HFFc6 (cell line): ENCODE measurements around the gene OSR1. TPM values are rescaled to one million over a fixed set of nuclear protein-coding genes. Genes with fewer than 3 reads are reported as not detected.
"Not testable (repeated sequence)": the region's sequence is repeated elsewhere in the genome, so short reads cannot be mapped to it uniquely, and the experiment has no call there.

ENCODE experiments used
- DNase-seq: peaks from one replicate; pipeline ENCODE4 v3.0.0-alpha.2; 2018
- H3K27ac Mint-ChIP-seq: 2 replicates; pipeline ENCODE4 v1.8.0; 2020; ENCODE audit warnings: mild to moderate bottlenecking, mixed read lengths
- H3K27me3 Mint-ChIP-seq: 2 replicates; pipeline ENCODE4 v1.8.0; 2021; ENCODE audit warnings: mild to moderate bottlenecking, moderate library complexity, mixed read lengths; ENCODE audit not compliant: insufficient read depth
- H3K36me3 Mint-ChIP-seq: 2 replicates; pipeline ENCODE4 v1.8.0; 2021; ENCODE audit warnings: low read depth, mixed read lengths
- H3K4me1 Mint-ChIP-seq: 2 replicates; pipeline ENCODE4 v1.8.0; 2020; ENCODE audit warnings: low read depth, mixed read lengths
- H3K4me3 Mint-ChIP-seq: 2 replicates; pipeline ENCODE4 v1.8.0; 2020; ENCODE audit warnings: mild to moderate bottlenecking, moderate library complexity, mixed read lengths
- H3K9me3 Mint-ChIP-seq: 2 replicates; pipeline ENCODE4 v1.8.0; 2020; ENCODE audit warnings: mild to moderate bottlenecking, mixed read lengths
- total RNA-seq, 6 experiments: library from RNA; stranded (reverse); fragmentation: NEBNext Ultra II Directional; extraction: Animal tissue kit (Norgen Biotek cat#: 25700); gene quantifications; 2 replicates in 1 of 6; 3 replicates in 5 of 6; pipeline ENCODE4 v1.2.3, GENCODE V29; 2021
- TF ChIP-seq, protein P1 (sequence below): fragments of 200-600 bp; sonication (generic); IDR thresholded peaks from 2 replicates; pipeline ENCODE4 v1.5.0; 2021; ENCODE audit warnings: antibody characterized with exemption, mild to moderate bottlenecking

Gene OSR1
- total RNA-seq, 6 experiments from 2014 or later: 5.4 to 11.9 (median 11.1) TPM

DNA sequence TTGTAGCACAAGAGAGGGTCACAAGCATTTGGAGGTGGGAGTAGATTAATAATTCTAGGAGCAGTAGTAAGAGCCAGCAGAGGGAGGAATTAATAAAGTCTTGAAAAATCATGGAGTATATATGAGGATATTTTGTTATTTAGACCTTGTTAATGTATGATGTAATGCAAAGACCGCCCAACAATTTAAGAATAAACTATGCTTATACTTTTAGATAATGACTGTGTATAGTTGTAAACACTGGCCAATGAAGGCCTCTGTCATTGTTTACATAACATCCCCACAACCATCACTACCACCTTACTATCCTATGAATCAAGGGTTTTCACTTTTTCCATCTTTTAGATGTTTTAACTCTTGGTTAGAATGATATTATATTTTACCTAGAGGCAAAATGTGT, 37.6 kb downstream of the OSR1 start:
- H3K4me3 Mint-ChIP-seq: no peak overlapping the region
- peaks cover 3% of the 10 kb centered on the region; the same call in 1 of the 2 replicates for H3K36me3 Mint-ChIP-seq
- TF ChIP-seq, protein P1, sequence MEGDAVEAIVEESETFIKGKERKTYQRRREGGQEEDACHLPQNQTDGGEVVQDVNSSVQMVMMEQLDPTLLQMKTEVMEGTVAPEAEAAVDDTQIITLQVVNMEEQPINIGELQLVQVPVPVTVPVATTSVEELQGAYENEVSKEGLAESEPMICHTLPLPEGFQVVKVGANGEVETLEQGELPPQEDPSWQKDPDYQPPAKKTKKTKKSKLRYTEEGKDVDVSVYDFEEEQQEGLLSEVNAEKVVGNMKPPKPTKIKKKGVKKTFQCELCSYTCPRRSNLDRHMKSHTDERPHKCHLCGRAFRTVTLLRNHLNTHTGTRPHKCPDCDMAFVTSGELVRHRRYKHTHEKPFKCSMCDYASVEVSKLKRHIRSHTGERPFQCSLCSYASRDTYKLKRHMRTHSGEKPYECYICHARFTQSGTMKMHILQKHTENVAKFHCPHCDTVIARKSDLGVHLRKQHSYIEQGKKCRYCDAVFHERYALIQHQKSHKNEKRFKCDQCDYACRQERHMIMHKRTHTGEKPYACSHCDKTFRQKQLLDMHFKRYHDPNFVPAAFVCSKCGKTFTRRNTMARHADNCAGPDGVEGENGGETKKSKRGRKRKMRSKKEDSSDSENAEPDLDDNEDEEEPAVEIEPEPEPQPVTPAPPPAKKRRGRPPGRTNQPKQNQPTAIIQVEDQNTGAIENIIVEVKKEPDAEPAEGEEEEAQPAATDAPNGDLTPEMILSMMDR: no peak
- no peaks in the 10 kb centered on the region for H3K9me3 Mint-ChIP-seq
- H3K27ac Mint-ChIP-seq: no peak overlapping the region
- peaks cover 9% of the 10 kb centered on the region; the same call in 1 of the 2 replicates for H3K4me1 Mint-ChIP-seq
- peaks cover 2% of the 10 kb centered on the region; the same call in 1 of the 2 replicates for H3K27me3 Mint-ChIP-seq
- DNase-seq: no peak

DNA sequence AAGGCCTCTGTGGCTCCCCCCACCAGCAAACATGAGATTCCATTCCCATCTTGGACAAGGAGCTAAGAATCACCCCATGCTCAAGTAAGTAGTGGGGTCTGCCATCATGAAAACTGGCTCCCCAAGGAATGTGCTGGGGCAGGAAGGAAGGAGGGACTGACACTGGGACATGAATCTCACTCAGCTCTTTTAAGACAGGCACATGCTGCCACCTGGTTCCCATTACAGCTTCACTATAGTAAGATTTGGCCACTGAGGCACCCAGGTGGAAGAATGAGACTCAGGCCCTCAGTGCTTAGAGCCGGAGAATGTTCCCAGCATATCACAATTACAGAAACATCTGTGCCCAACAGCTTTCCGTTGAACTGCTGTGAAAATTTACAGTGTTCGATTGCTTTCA, 38.7 kb downstream of the OSR1 start:
- H3K4me1 Mint-ChIP-seq: peaks cover 9% of the 10 kb centered on the region; the same call in 1 of the 2 replicates

DNA sequence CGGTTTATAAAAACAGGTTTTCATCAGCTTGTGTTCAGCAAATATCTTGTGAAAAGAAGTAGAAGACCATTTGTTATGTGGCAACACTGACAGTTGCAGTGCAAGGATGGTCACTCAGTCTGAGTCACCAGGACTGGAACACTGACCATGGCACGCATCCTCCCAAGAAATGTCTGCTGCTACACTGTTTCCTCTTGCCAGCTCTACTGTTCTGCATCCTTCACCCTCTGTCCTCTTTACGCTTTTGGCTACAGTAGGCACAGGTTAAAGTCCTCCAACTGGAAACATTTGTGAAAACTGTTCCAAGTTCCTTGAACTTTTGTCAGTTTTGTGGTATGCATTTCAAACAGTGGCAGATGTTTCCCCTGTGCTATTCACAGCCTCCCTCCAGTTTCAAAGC, 39.4 kb downstream of the OSR1 start:
- Mint-ChIP-seq H3K9me3 (no peaks in the 10 kb centered on the region), H3K4me3 (no peak overlapping the region), H3K27me3 (peaks cover 2% of the 10 kb centered on the region; the same call in 1 of the 2 replicates), H3K4me1 (peaks cover 9% of the 10 kb centered on the region; the same call in 1 of the 2 replicates), H3K27ac (no peak overlapping the region), H3K36me3 (peaks cover 3% of the 10 kb centered on the region; the same call in 1 of the 2 replicates)
- TF ChIP-seq, protein P1: no peak
- DNase-seq: no peak

More for the DNA sequence above, 38.7 kb downstream of the OSR1 start:
- DNase-seq: no peak
- Mint-ChIP-seq H3K4me3 (no peak overlapping the region), H3K27ac (no peak overlapping the region), H3K36me3 (peaks cover 3% of the 10 kb centered on the region; the same call in 1 of the 2 replicates), H3K27me3 (peaks cover 2% of the 10 kb centered on the region; the same call in 1 of the 2 replicates), H3K9me3 (no peaks in the 10 kb centered on the region)
- TF ChIP-seq, protein P1: no peak

GRCh38 chr2:19313553-19313952, 44.9 kb downstream of the OSR1 start:
- Mint-ChIP-seq H3K27me3 (no peaks in the 10 kb centered on the region; the same call in none of the 2 replicates), H3K9me3 (no peaks in the 10 kb centered on the region; the same call in 1 of the 2 replicates), H3K27ac (no peak overlapping the region), H3K36me3 (no peaks in the 10 kb centered on the region), H3K4me1 (no peaks in the 10 kb centered on the region; the same call in 1 of the 2 replicates), H3K4me3 (no peak overlapping the region)
- TF ChIP-seq, protein P1: no peak
- DNase-seq: no peak

- DNase-seq: peak; percentile 46
- TF ChIP-seq, protein P1: peak; percentile 73
- H3K27me3 Mint-ChIP-seq: no peaks in the 10 kb centered on the region; the same call in none of the 2 replicates
- no peaks in the 10 kb centered on the region for H3K36me3 Mint-ChIP-seq
- no peak overlapping the region for H3K4me3 Mint-ChIP-seq
- no peaks in the 10 kb centered on the region; the same call in 1 of the 2 replicates for H3K4me1 Mint-ChIP-seq
- H3K9me3 Mint-ChIP-seq: no peaks in the 10 kb centered on the region; the same call in 1 of the 2 replicates
- no peak overlapping the region for H3K27ac Mint-ChIP-seq
Observed at GRCh38 chr2:19312949-19313348, 45.5 kb downstream of the OSR1 start.

DNA sequence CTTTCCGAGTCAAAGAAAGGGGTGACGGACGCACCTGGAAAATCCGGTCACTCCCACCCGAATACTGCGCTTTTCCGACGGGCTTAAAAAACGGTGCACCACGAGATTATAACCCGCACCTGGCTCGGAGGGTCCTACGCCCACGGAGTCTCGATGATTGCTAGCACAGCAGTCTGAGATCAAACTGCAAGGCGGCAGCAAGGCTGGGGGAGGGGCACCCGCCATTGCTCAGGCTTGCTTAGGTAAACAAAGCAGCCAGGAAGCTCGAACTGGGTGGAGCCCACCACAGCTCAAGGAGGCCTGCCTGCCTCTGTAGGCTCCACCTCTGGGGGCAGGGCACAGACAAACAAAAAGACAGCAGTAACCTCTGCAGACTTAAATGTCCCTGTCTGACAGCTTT, 52.4 kb downstream of the OSR1 start:
- H3K4me1 Mint-ChIP-seq, H3K27ac Mint-ChIP-seq, H3K9me3 Mint-ChIP-seq, H3K27me3 Mint-ChIP-seq, DNase-seq, H3K36me3 Mint-ChIP-seq, H3K4me3 Mint-ChIP-seq: not testable (repeated sequence)

- H3K4me1 Mint-ChIP-seq, H3K27me3 Mint-ChIP-seq, H3K36me3 Mint-ChIP-seq, H3K9me3 Mint-ChIP-seq, H3K27ac Mint-ChIP-seq, H3K4me3 Mint-ChIP-seq, DNase-seq: not testable (repeated sequence)
Observed at GRCh38 chr2:19305400-19306055, 52.9 kb downstream of the OSR1 start.
